HCT116 (cell line): ENCODE measurements around the gene HCRT. TPM values are rescaled to one million over a fixed set of nuclear protein-coding genes. Genes with fewer than 3 reads are reported as not detected.
A peak's percentile ranks its signal among the peaks of the same experiment; 100 is the strongest.

Experiments
- ATAC-seq: fragments of 200-7000 bp; cut with Tn5 transposase; 2 replicates; pipeline ENCODE4 v1.9.1; 2020; ENCODE audit warnings: mild to moderate bottlenecking, moderate library complexity
- BruUV-seq: library from RNA; stranded (reverse); fragments of 400-500 nt; replicated peaks from 2 replicates; lab custom pipeline; 2021; lab: Mats Ljungman, UMichigan
- CTCF ChIA-PET: fragments of 300-600 bp; sonication (Branson Sonifier 250); formaldehyde crosslinking; loops from one replicate; lab custom pipeline; 2021; ENCODE audit warnings: antibody characterized with exemption; lab: Charles Lee
- POLR2A ChIA-PET: fragments of 300-600, 350-600 bp; sonication (Branson Sonifier 250); formaldehyde crosslinking; loops from one replicate; lab custom pipeline; 2021; ENCODE audit warnings: antibody characterized with exemption; lab: Charles Lee
- RAD21 ChIA-PET, 2 experiments: fragments of 300-600 bp; sonication (Branson Sonifier 250); formaldehyde crosslinking; loops; one replicate each; lab custom pipeline; 2023; ENCODE audit warnings: low total read pairs in 2 of 2; ENCODE audit not compliant: uncharacterized antibody in 2 of 2, unreplicated experiment in 2 of 2, low non-redundant PET in 1 of 2; lab: Charles Lee
- DNase-seq: peaks from one replicate; pipeline ENCODE4 v3.0.0-alpha.2; 2010; ENCODE audit warnings: low read depth, low spot score
- H2AFZ ChIP-seq: fragments of 200-600 bp; shearing (Covaris generic), sonication (generic); 2 replicates; pipeline ENCODE4 v1.6.1; 2017; ENCODE audit warnings: low read depth, mixed run types, mixed read lengths, antibody characterized with exemption, low read length; ENCODE audit not compliant: poor library complexity, severe bottlenecking
- H3K27ac ChIP-seq: 2 replicates; pipeline ENCODE4 v1.5.1; 2012; ENCODE audit warnings: low read depth, low read length
- H3K27me3 ChIP-seq: fragments of 200-600 bp; sonication (generic); 2 replicates; pipeline ENCODE4 v1.6.1; 2016; ENCODE audit warnings: mixed run types, low read length, mixed read lengths; ENCODE audit not compliant: insufficient read depth
- H3K36me3 ChIP-seq, 2 experiments: fragments of 200-500 bp in 1 of 2; fragments of 200-600 bp in 1 of 2; sonication (Bioruptor generic) in 1 of 2; sonication (generic) in 1 of 2; 2 replicates each; pipeline versions ENCODE4 v1.5.1 to v1.6.1; 2014 to 2016; ENCODE audit warnings: low read length in 2 of 2, inconsistent platforms in 1 of 2, mixed read lengths in 1 of 2, mixed run types in 1 of 2; ENCODE audit not compliant: insufficient read depth in 2 of 2, control insufficient read depth in 1 of 2
- H3K4me1 ChIP-seq, 2 experiments: fragments of 200-600 bp in 1 of 2; sonication (generic) in 1 of 2; 2 replicates each; pipeline versions ENCODE4 v1.5.1 to v1.6.1; 2012 to 2017; ENCODE audit warnings: low read length in 2 of 2, inconsistent platforms in 1 of 2, mild to moderate bottlenecking in 1 of 2, mixed read lengths in 1 of 2, mixed run types in 1 of 2, moderate library complexity in 1 of 2; ENCODE audit not compliant: insufficient read depth in 2 of 2, control insufficient read depth in 1 of 2
- H3K4me2 ChIP-seq: fragments of 200-600 bp; sonication (generic); 2 replicates; pipeline ENCODE4 v1.6.1; 2017; ENCODE audit warnings: mixed run types, low read length, mixed read lengths
- H3K4me3 ChIP-seq, 2 experiments: fragments of 200-600 bp in 1 of 2; sonication (generic) in 1 of 2; replicated peaks in 1 of 2; 2 replicates each; pipeline ENCODE4 v1.5.1; 2011 to 2016; ENCODE audit warnings: low read length in 2 of 2, control low read depth in 1 of 2, low read depth in 1 of 2, mild to moderate bottlenecking in 1 of 2, mixed read lengths in 1 of 2, mixed run types in 1 of 2
- H3K79me2 ChIP-seq: fragments of 200-600 bp; sonication (generic); 2 replicates; pipeline ENCODE4 v1.6.1; 2017; ENCODE audit warnings: mild to moderate bottlenecking, mixed run types, low read length, moderate library complexity, mixed read lengths; ENCODE audit not compliant: insufficient read depth
- H3K9ac ChIP-seq: fragments of 200-600 bp; sonication (generic); 2 replicates; pipeline ENCODE4 v1.6.1; 2016; ENCODE audit warnings: low read length, mixed read lengths
- H3K9me2 ChIP-seq: fragments of 200-600 bp; sonication (generic), shearing (Covaris generic); 2 replicates; pipeline ENCODE4 v1.6.1; 2017; ENCODE audit warnings: mixed run types, mild to moderate bottlenecking, moderate library complexity; ENCODE audit not compliant: insufficient read depth
- H3K9me3 ChIP-seq, 2 experiments: fragments of 200-500 bp in 1 of 2; fragments of 200-600 bp in 1 of 2; sonication (Bioruptor generic) in 1 of 2; sonication (generic) in 1 of 2; 2 replicates each; pipeline ENCODE4 v1.6.1; 2014 to 2017; ENCODE audit warnings: low read length in 2 of 2, mixed read lengths in 2 of 2, inconsistent platforms in 1 of 2, low read depth in 1 of 2, mild to moderate bottlenecking in 1 of 2, mixed run types in 1 of 2, moderate library complexity in 1 of 2; ENCODE audit not compliant: control insufficient read depth in 1 of 2, insufficient read depth in 1 of 2
- H4K20me1 ChIP-seq: fragments of 200-600 bp; sonication (generic), shearing (Covaris generic); 2 replicates; pipeline ENCODE4 v1.6.1; 2017; ENCODE audit warnings: mixed run types, mild to moderate bottlenecking, moderate library complexity; ENCODE audit not compliant: insufficient read depth
- ATF3 ChIP-seq: IDR thresholded peaks from 2 replicates; pipeline ENCODE4 v1.6.1; 2012
- CEBPB ChIP-seq: IDR thresholded peaks from 2 replicates; pipeline ENCODE4 v1.6.1; 2012; ENCODE audit warnings: low read depth
- ELF1 ChIP-seq: IDR thresholded peaks from 2 replicates; pipeline ENCODE4 v1.6.1; 2012; ENCODE audit warnings: low read depth, borderline replicate concordance
- RAD21 ChIP-seq: IDR thresholded peaks from 2 replicates; pipeline ENCODE4 v1.6.1; 2012; ENCODE audit warnings: low read depth, mild to moderate bottlenecking
- REST ChIP-seq: IDR thresholded peaks from 2 replicates; pipeline ENCODE4 v1.6.1; 2012; ENCODE audit warnings: low read depth
- TCF7L2 ChIP-seq: IDR thresholded peaks from 2 replicates; pipeline ENCODE4 v1.7.0; 2011; ENCODE audit warnings: borderline replicate concordance, inconsistent platforms; ENCODE audit not compliant: insufficient read depth, insufficient read length; ENCODE audit errors: extremely low read depth
- YY1 ChIP-seq: IDR thresholded peaks from 2 replicates; pipeline ENCODE4 v1.6.1; 2011; ENCODE audit warnings: low read length, low read depth, moderate library complexity, mild to moderate bottlenecking; ENCODE audit not compliant: insufficient replicate concordance; ENCODE audit errors: extremely low read depth
- ZFX ChIP-seq: fragments of 450-650 bp; IDR thresholded peaks from 2 replicates; pipeline ENCODE4 v1.6.1; 2017
- intact Hi-C: fragments of 100-400 bp; cut with micrococcal nuclease; formaldehyde crosslinking; loops from 2 replicates; pipeline ENCODE4 v1.10.0; 2022
- total RNA-seq: library from RNA; stranded (reverse); gene quantifications from one replicate; pipeline ENCODE4 v1.2.1, GENCODE V29; 2021; ENCODE audit not compliant: unreplicated experiment
- TF ChIP-seq, protein P1 (sequence below), 3 experiments: fragments of 200-600 bp in 1 of 3; sonication (generic) in 1 of 3; IDR thresholded peaks in 2 of 3; conservative IDR thresholded peaks in 1 of 3; 2 replicates each; pipeline ENCODE4 v1.5.1; 2012 to 2017; ENCODE audit warnings: low read depth in 2 of 3, low read length in 2 of 3, antibody characterized with exemption in 1 of 3, borderline replicate concordance in 1 of 3, control low read depth in 1 of 3, mild to moderate bottlenecking in 1 of 3, mixed read lengths in 1 of 3, mixed run types in 1 of 3, moderate library complexity in 1 of 3; ENCODE audit not compliant: insufficient read depth in 1 of 3

The HCRT gene
- total RNA-seq, 1 experiment from 2014 or later = not detected

DNA sequence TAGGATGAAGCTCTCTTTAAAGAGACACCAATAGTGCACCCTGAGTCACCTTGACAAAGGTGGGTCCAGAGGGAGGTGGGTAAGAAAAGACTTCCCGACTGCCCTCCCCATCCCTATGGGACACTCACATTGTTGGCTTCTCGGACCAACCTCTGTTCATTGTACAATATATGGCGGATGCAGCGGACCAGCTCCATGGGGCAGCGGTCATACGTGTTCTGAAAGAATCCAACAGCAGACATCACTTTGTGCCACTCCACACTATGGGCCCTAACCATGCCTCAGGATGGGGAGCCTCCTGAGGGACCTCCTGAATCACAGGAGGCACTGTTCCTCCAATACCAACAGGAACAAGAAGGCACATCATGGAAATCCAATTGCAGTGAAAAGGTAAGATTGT lies 39.4 kb upstream of the HCRT start:
- intact Hi-C loops = no loop called here

DNA sequence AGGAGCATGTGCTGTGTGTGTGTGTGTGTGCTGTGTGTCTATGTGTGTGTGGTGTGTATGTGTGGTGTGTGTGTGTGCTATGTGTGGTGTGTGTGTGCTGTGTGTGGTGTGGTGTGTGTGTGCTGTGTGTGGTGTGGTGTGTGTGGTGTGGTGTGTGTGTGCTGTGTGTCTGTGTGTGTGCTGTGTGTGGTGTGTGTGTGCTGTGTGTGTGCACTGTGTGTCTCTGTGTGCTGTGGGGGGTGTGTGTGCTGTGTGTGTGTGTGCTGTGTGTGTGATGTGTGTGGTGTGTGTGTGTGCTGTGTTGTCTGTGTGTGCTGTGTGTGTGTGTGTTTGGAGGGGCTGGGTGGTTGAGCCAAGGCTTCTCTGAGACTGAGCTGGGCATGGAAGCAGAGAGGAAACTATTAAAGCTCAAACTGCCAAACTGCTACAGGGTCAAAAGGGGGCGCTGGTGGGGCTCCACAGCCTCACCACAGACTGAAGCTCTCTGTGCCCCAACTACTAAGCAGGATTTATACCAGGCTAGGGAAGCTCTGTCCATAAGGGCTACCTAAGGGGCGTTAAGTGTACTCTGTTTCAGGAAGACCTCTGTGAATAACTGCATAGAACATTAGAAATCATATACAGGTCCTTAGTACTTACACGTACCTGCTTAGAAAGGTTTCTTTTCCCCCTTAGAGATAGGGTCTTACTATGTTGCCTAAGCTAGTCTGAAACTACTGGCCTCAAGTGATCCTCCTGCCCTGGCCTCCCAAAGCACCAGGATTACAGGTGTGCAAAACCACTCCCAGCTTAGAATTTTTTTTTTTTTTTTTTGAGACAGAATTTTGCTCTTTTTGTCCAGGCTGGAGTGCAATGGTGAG lies 36.9 kb upstream of the HCRT start:
- Histone ChIP-seq H3K4me2 (no peak overlapping the region), H3K36me3 (0 out of 4 replicates have a peak, but pooled peaks cover 0 to under 1% of the 10 kb centered on the region in 2 experiments), H3K4me1 (peaks cover 0 to 11% of the 10 kb centered on the region in 2 experiments; a peak in 3 of 4 replicates), H3K27ac (no peak overlapping the region), H3K79me2 (no peaks in the 10 kb centered on the region), H3K9me3 (no peaks in the 10 kb centered on the region), H3K27me3 (no peaks in the 10 kb centered on the region), H3K9ac (no peak overlapping the region), H3K9me2 (no peaks in the 10 kb centered on the region), H3K4me3 (no peak overlapping the region), H4K20me1 (no peaks in the 10 kb centered on the region), H2AFZ (no peak overlapping the region)
- peak; percentile 7 for DNase-seq
- CTCF ChIA-PET = interaction anchor here (0.6 to 1.9 kb wide), 27 partner anchors 9 to 305 kb away, joined by 3 to 11 read pairs (median 4); partner anchors contain the start of genes GHDC, HCRT and STAT3
- BruUV-seq = no TSS peak
- TF ChIP-seq RAD21 (peak; percentile 67), REST (no peak)
- TF ChIP-seq, protein P1, sequence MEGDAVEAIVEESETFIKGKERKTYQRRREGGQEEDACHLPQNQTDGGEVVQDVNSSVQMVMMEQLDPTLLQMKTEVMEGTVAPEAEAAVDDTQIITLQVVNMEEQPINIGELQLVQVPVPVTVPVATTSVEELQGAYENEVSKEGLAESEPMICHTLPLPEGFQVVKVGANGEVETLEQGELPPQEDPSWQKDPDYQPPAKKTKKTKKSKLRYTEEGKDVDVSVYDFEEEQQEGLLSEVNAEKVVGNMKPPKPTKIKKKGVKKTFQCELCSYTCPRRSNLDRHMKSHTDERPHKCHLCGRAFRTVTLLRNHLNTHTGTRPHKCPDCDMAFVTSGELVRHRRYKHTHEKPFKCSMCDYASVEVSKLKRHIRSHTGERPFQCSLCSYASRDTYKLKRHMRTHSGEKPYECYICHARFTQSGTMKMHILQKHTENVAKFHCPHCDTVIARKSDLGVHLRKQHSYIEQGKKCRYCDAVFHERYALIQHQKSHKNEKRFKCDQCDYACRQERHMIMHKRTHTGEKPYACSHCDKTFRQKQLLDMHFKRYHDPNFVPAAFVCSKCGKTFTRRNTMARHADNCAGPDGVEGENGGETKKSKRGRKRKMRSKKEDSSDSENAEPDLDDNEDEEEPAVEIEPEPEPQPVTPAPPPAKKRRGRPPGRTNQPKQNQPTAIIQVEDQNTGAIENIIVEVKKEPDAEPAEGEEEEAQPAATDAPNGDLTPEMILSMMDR (IDR thresholded peaks at IDR 0.05 in 2 of 3, conservative IDR thresholded peaks at IDR 0.05 in 1 of 3; ENCODE audit: borderline replicate concordance in 1 of 3, insufficient read depth in 1 of 3, low read depth in 2 of 3, low read length in 2 of 3) = peak; percentile 47 to 84 (median 80); a peak in 5 of 6 replicates
- RAD21 ChIA-PET = interaction anchor here (0.7 to 1.2 kb wide), 5 partner anchors 14 to 305 kb away, joined by 3 to 6 read pairs (median 3); partner anchors contain the start of gene STAT5B (in 1 of the 2)
- POLR2A ChIA-PET = no interaction called here
- intact Hi-C loops = no loop called here
- peak; percentile 94 for ATAC-seq

More for the DNA sequence above, 39.4 kb upstream of the HCRT start:
- Histone ChIP-seq H3K27me3 (no peaks in the 10 kb centered on the region), H4K20me1 (no peaks in the 10 kb centered on the region), H3K36me3 (no peaks in the 10 kb centered on the region), H3K27ac (no peak overlapping the region), H3K79me2 (no peaks in the 10 kb centered on the region), H3K9ac (no peak overlapping the region), H3K9me2 (no peaks in the 10 kb centered on the region), H3K4me2 (no peak overlapping the region), H2AFZ (no peak overlapping the region), H3K4me1 (peaks cover 0 to 11% of the 10 kb centered on the region in 2 experiments; a peak in 3 of 4 replicates), H3K9me3 (no peaks in the 10 kb centered on the region), H3K4me3 (no peak overlapping the region)
- DNase-seq (no peak), ATAC-seq (no peak)
- ChIA-PET RAD21 (no interaction called here), POLR2A (no interaction called here), CTCF (interaction anchor here (1.0 kb wide), 1 partner anchor 181 kb away, joined by 5 read pairs; no protein-coding TSS in a partner anchor)
- TF ChIP-seq ATF3 = no peak
- TF ChIP-seq CEBPB = no peak
- no peak for TF ChIP-seq ZFX
- no peak for TF ChIP-seq ELF1
- TF ChIP-seq TCF7L2 = no peak
- no peak for TF ChIP-seq YY1
- BruUV-seq = no TSS peak
